ENCODE data around the gene ZNF599. TPM values are rescaled to one million over a fixed set of nuclear protein-coding genes. Genes with fewer than 3 reads are reported as not detected.

ZNF599 gene
- total and polyA plus RNA-seq, 2 experiments from 2014 or later, result 3.6 to 6.0 TPM

DNA sequence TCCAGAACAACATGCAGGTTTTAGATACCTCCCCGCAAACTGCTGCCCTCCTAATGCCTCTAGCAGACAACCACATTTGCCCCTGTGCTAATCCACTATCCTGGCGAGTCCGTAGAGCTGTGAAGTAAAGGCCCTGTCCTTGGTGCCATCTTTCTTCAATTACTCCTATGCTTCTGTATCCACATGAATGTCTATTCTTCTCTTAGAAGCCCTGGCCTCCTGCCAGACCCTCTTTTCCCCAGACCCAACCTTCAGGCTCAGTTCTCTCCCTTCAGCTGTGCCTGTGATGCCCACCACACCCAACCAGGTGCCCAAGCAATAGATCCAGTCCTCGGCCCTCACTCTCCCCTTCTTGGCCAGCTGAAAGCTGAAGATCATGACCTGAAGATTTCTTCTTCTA lies 31.1 kb upstream of the ZNF599 start:
- no peaks in the 10 kb centered on the region for H4K20me1 ChIP-seq (replicated peaks; ENCODE audit: insufficient read depth)
- no peak overlapping the region for H3K27ac ChIP-seq (ENCODE audit: low read depth)
- Mint-ChIP-seq H3K4me3 (no peak overlapping the region), H3K36me3 (ENCODE audit: low read depth) (peaks cover 6% of the 10 kb centered on the region; the same call in 2 of the 3 replicates), H3K9me3 (peaks cover 56% of the 10 kb centered on the region), H3K27me3 (ENCODE audit: insufficient read depth, low read depth, poor library complexity) (no peaks in the 10 kb centered on the region), H3K27ac (no peak overlapping the region), H3K4me1 (no peaks in the 10 kb centered on the region; the same call in 2 of the 3 replicates)
- H3F3A ChIP-seq (replicated peaks; ENCODE audit: low read depth), result no peaks in the 10 kb centered on the region
- H3K4me1 ChIP-seq (ENCODE audit: insufficient read depth), result no peaks in the 10 kb centered on the region
- DNase-seq (ENCODE audit: low spot score) (no peak), ATAC-seq (no peak)
- no peaks in the 10 kb centered on the region for H3K27me3 ChIP-seq (ENCODE audit: insufficient read depth)
- H3K9me2 ChIP-seq (ENCODE audit: insufficient read depth), result peaks cover 5% of the 10 kb centered on the region; the same call in 1 of the 2 replicates
- H3K4me2 ChIP-seq, result no peak overlapping the region
- H2AFZ ChIP-seq, result no peak overlapping the region
- no peaks in the 10 kb centered on the region for H3K36me3 ChIP-seq (ENCODE audit: insufficient read depth)
- no peak overlapping the region for H3K4me3 ChIP-seq
- TF ChIP-seq, protein P1, sequence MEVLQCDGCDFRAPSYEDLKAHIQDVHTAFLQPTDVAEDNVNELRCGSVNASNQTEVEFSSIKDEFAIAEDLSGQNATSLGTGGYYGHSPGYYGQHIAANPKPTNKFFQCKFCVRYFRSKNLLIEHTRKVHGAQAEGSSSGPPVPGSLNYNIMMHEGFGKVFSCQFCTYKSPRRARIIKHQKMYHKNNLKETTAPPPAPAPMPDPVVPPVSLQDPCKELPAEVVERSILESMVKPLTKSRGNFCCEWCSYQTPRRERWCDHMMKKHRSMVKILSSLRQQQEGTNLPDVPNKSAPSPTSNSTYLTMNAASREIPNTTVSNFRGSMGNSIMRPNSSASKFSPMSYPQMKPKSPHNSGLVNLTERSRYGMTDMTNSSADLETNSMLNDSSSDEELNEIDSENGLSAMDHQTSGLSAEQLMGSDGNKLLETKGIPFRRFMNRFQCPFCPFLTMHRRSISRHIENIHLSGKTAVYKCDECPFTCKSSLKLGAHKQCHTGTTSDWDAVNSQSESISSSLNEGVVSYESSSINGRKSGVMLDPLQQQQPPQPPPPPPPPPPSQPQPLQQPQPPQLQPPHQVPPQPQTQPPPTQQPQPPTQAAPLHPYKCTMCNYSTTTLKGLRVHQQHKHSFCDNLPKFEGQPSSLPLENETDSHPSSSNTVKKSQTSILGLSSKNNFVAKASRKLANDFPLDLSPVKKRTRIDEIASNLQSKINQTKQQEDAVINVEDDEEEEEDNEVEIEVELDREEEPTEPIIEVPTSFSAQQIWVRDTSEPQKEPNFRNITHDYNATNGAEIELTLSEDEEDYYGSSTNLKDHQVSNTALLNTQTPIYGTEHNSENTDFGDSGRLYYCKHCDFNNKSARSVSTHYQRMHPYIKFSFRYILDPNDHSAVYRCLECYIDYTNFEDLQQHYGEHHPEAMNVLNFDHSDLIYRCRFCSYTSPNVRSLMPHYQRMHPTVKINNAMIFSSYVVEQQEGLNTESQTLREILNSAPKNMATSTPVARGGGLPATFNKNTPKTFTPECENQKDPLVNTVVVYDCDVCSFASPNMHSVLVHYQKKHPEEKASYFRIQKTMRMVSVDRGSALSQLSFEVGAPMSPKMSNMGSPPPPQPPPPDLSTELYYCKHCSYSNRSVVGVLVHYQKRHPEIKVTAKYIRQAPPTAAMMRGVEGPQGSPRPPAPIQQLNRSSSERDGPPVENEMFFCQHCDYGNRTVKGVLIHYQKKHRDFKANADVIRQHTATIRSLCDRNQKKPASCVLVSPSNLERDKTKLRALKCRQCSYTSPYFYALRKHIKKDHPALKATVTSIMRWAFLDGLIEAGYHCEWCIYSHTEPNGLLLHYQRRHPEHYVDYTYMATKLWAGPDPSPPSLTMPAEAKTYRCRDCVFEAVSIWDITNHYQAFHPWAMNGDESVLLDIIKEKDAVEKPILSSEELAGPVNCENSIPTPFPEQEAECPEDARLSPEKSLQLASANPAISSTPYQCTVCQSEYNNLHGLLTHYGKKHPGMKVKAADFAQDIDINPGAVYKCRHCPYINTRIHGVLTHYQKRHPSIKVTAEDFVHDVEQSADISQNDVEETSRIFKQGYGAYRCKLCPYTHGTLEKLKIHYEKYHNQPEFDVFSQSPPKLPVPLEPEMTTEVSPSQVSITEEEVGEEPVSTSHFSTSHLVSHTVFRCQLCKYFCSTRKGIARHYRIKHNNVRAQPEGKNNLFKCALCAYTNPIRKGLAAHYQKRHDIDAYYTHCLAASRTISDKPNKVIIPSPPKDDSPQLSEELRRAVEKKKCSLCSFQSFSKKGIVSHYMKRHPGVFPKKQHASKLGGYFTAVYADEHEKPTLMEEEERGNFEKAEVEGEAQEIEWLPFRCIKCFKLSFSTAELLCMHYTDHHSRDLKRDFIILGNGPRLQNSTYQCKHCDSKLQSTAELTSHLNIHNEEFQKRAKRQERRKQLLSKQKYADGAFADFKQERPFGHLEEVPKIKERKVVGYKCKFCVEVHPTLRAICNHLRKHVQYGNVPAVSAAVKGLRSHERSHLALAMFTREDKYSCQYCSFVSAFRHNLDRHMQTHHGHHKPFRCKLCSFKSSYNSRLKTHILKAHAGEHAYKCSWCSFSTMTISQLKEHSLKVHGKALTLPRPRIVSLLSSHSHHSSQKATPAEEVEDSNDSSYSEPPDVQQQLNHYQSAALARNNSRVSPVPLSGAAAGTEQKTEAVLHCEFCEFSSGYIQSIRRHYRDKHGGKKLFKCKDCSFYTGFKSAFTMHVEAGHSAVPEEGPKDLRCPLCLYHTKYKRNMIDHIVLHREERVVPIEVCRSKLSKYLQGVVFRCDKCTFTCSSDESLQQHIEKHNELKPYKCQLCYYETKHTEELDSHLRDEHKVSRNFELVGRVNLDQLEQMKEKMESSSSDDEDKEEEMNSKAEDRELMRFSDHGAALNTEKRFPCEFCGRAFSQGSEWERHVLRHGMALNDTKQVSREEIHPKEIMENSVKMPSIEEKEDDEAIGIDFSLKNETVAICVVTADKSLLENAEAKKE (CRISPR knock-in tag; IDR thresholded peaks at IDR 0.05), result no peak
- TF ChIP-seq CREB1 (CRISPR knock-in tag; IDR thresholded peaks at IDR 0.05; ENCODE audit: low read depth) (no peak), NANOG (IDR thresholded peaks at IDR 0.05; ENCODE audit: borderline replicate concordance) (no peak), ZNF331 (CRISPR knock-in tag; IDR thresholded peaks at IDR 0.05; ENCODE audit: low read depth) (no peak), EZH2 (IDR thresholded peaks at IDR 0.05; ENCODE audit: low read depth, unreplicated experiment) (no peak), EZH2phosphoT487 (IDR thresholded peaks at IDR 0.05; ENCODE audit: unreplicated experiment) (no peak), STAT1 (IDR thresholded peaks at IDR 0.05; ENCODE audit: unreplicated experiment) (no peak), POLR2AphosphoS5 (IDR thresholded peaks at IDR 0.05; ENCODE audit: low read depth) (no peak), JUNB (IDR thresholded peaks at IDR 0.05; ENCODE audit: unreplicated experiment) (no peak), ZNF114 (CRISPR knock-in tag; IDR thresholded peaks at IDR 0.05) (no peak)
- TF ChIP-seq, protein P2, sequence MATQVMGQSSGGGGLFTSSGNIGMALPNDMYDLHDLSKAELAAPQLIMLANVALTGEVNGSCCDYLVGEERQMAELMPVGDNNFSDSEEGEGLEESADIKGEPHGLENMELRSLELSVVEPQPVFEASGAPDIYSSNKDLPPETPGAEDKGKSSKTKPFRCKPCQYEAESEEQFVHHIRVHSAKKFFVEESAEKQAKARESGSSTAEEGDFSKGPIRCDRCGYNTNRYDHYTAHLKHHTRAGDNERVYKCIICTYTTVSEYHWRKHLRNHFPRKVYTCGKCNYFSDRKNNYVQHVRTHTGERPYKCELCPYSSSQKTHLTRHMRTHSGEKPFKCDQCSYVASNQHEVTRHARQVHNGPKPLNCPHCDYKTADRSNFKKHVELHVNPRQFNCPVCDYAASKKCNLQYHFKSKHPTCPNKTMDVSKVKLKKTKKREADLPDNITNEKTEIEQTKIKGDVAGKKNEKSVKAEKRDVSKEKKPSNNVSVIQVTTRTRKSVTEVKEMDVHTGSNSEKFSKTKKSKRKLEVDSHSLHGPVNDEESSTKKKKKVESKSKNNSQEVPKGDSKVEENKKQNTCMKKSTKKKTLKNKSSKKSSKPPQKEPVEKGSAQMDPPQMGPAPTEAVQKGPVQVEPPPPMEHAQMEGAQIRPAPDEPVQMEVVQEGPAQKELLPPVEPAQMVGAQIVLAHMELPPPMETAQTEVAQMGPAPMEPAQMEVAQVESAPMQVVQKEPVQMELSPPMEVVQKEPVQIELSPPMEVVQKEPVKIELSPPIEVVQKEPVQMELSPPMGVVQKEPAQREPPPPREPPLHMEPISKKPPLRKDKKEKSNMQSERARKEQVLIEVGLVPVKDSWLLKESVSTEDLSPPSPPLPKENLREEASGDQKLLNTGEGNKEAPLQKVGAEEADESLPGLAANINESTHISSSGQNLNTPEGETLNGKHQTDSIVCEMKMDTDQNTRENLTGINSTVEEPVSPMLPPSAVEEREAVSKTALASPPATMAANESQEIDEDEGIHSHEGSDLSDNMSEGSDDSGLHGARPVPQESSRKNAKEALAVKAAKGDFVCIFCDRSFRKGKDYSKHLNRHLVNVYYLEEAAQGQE (IDR thresholded peaks at IDR 0.05; ENCODE audit: unreplicated experiment), result no peak
- TF ChIP-seq, protein P3, sequence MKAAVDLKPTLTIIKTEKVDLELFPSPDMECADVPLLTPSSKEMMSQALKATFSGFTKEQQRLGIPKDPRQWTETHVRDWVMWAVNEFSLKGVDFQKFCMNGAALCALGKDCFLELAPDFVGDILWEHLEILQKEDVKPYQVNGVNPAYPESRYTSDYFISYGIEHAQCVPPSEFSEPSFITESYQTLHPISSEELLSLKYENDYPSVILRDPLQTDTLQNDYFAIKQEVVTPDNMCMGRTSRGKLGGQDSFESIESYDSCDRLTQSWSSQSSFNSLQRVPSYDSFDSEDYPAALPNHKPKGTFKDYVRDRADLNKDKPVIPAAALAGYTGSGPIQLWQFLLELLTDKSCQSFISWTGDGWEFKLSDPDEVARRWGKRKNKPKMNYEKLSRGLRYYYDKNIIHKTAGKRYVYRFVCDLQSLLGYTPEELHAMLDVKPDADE (IDR thresholded peaks at IDR 0.05), result no peak
- TF ChIP-seq, protein P4, sequence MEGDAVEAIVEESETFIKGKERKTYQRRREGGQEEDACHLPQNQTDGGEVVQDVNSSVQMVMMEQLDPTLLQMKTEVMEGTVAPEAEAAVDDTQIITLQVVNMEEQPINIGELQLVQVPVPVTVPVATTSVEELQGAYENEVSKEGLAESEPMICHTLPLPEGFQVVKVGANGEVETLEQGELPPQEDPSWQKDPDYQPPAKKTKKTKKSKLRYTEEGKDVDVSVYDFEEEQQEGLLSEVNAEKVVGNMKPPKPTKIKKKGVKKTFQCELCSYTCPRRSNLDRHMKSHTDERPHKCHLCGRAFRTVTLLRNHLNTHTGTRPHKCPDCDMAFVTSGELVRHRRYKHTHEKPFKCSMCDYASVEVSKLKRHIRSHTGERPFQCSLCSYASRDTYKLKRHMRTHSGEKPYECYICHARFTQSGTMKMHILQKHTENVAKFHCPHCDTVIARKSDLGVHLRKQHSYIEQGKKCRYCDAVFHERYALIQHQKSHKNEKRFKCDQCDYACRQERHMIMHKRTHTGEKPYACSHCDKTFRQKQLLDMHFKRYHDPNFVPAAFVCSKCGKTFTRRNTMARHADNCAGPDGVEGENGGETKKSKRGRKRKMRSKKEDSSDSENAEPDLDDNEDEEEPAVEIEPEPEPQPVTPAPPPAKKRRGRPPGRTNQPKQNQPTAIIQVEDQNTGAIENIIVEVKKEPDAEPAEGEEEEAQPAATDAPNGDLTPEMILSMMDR (conservative IDR thresholded peaks at IDR 0.05; ENCODE audit: low read depth in 2 of 2), result no peak
- no peaks in the 10 kb centered on the region for H3K79me2 ChIP-seq (replicated peaks; ENCODE audit: insufficient read depth)

Measured in GM23338 (cell line).